HepG2 (cell line): ENCODE results near the gene KIF22. TPM values are rescaled to one million over a fixed set of nuclear protein-coding genes. Genes with fewer than 3 reads are reported as not detected.

Experiments used
- ATAC-seq: fragments of 200-7000 bp; cut with Tn5 transposase; 3 replicates; pipeline ENCODE4 v1.9.1; 2020; ENCODE audit warnings: mild to moderate bottlenecking, moderate library complexity
- BruUV-seq: library from RNA; stranded (reverse); fragments of 400-500 nt; replicated peaks from 2 replicates; lab custom pipeline; 2021; lab: Mats Ljungman, UMichigan
- CTCF ChIA-PET: fragments of 300-600 bp; formaldehyde crosslinking; extraction: SDS; loops from one replicate; lab custom pipeline; 2021; ENCODE audit warnings: low total read pairs, inconsistent platforms, low intra/inter-chr PET ratio; lab: Yijun Ruan, JAX
- POLR2A ChIA-PET: fragments of 350-600 bp; sonication (Branson Sonifier 250); formaldehyde crosslinking; loops from one replicate; lab custom pipeline; 2020; ENCODE audit warnings: antibody characterized with exemption, inconsistent platforms; lab: Yijun Ruan, JAX
- DNase-seq: peaks from one replicate; pipeline ENCODE4 v3.0.0-alpha.2; 2015; ENCODE audit warnings: low spot score
- FAIRE-seq: peaks from 3 replicates; lab custom pipeline; 2011; peaks lifted over from hg19 to GRCh38; lab: Jason Lieb, UNC
- H2AFZ ChIP-seq: one replicate; pipeline ENCODE4 v1.6.1; 2011; ENCODE audit warnings: low read length, inconsistent platforms
- H3K27ac ChIP-seq: fragments of 300-600 bp; 3 replicates; pipeline ENCODE4 v1.8.0; 2011; ENCODE audit warnings: mixed run types, mild to moderate bottlenecking, mixed read lengths, low read length, inconsistent platforms; ENCODE audit not compliant: insufficient read depth; ENCODE audit errors: extremely low read length
- H3K27me3 ChIP-seq, 2 experiments: fragments of 200-600 bp in 1 of 2; 2 replicates in 1 of 2; 3 replicates in 1 of 2; pipeline versions ENCODE4 v1.6.0 to v1.8.0; 2011; ENCODE audit warnings: low read length in 2 of 2, mild to moderate bottlenecking in 2 of 2, moderate library complexity in 2 of 2, inconsistent platforms in 1 of 2; ENCODE audit not compliant: insufficient read depth in 2 of 2, control insufficient read depth in 1 of 2
- H3K36me3 ChIP-seq, 2 experiments: fragments of 200-600 bp in 1 of 2; replicated peaks in 1 of 2; 2 replicates in 1 of 2; 3 replicates in 1 of 2; pipeline versions ENCODE4 v1.5.1 to v1.8.0; 2011; ENCODE audit warnings: low read length in 2 of 2, inconsistent platforms in 1 of 2; ENCODE audit not compliant: insufficient read depth in 2 of 2, control insufficient read depth in 1 of 2
- H3K4me1 ChIP-seq: 2 replicates; pipeline ENCODE4 v1.5.1; 2012; ENCODE audit warnings: low read length, inconsistent platforms; ENCODE audit not compliant: insufficient read depth
- H3K4me2 ChIP-seq: 2 replicates; pipeline ENCODE4 v1.6.0; 2011; ENCODE audit warnings: low read depth, low read length, inconsistent platforms
- H3K4me3 ChIP-seq, 3 experiments: fragments of 200-600 bp in 1 of 3; sonication (generic), shearing (Covaris generic) in 1 of 3; replicated peaks in 1 of 3; 2 replicates each; pipeline ENCODE4 v1.5.1; 2011 to 2016; ENCODE audit warnings: low read length in 3 of 3, inconsistent platforms in 2 of 3, low read depth in 2 of 3, mild to moderate bottlenecking in 2 of 3, control low read depth in 1 of 3, mixed read lengths in 1 of 3; ENCODE audit not compliant: insufficient read depth in 1 of 3
- H3K79me2 ChIP-seq: one replicate; pipeline ENCODE4 v1.6.1; 2011; ENCODE audit warnings: low read length, inconsistent platforms; ENCODE audit not compliant: insufficient read depth
- H3K9ac ChIP-seq: 2 replicates; pipeline ENCODE4 v1.6.0; 2011; ENCODE audit warnings: mild to moderate bottlenecking, low read depth, low read length, inconsistent platforms; ENCODE audit not compliant: insufficient read depth
- H3K9me3 ChIP-seq: 2 replicates; pipeline ENCODE4 v1.5.1; 2012; ENCODE audit warnings: mild to moderate bottlenecking, low read length
- H4K20me1 ChIP-seq: 2 replicates; pipeline ENCODE4 v1.6.0; 2011; ENCODE audit warnings: inconsistent platforms, mild to moderate bottlenecking, low read length, moderate library complexity; ENCODE audit not compliant: insufficient read depth
- BCL3 ChIP-seq: sonication (generic); formaldehyde crosslinking; IDR thresholded peaks from 2 replicates; pipeline ENCODE4 v1.5.1; 2020; ENCODE audit warnings: mild to moderate bottlenecking, missing genetic modification reagents, moderate library complexity
- NFE2L1 ChIP-seq: sonication (generic); formaldehyde crosslinking; IDR thresholded peaks from 2 replicates; pipeline ENCODE4 v1.4.0; 2020; ENCODE audit warnings: missing genetic modification reagents, mild to moderate bottlenecking, borderline replicate concordance
- PRPF4 ChIP-seq: fragments of 200-400 bp; formaldehyde crosslinking; IDR thresholded peaks from 2 replicates; pipeline ENCODE4 v1.6.1; 2016; ENCODE audit warnings: low read length, low read depth; ENCODE audit not compliant: poor library complexity, severe bottlenecking
- TOPORS ChIP-seq: sonication (generic); formaldehyde crosslinking; IDR thresholded peaks from 2 replicates; pipeline ENCODE4 v1.8.0; 2023; ENCODE audit warnings: mild to moderate bottlenecking, missing genetic modification reagents
- ZFX ChIP-seq: sonication (generic); formaldehyde crosslinking; IDR thresholded peaks from 2 replicates; pipeline ENCODE4 v1.4.0; 2020; ENCODE audit warnings: mild to moderate bottlenecking, low read depth, missing genetic modification reagents, moderate library complexity
- ZNF121 ChIP-seq: sonication (generic); formaldehyde crosslinking; IDR thresholded peaks from 2 replicates; pipeline ENCODE4 v1.5.0; 2020; ENCODE audit warnings: mild to moderate bottlenecking, missing genetic modification reagents
- ZNF781 ChIP-seq: sonication (generic); formaldehyde crosslinking; IDR thresholded peaks from 2 replicates; pipeline ENCODE4 v1.5.1; 2020; ENCODE audit warnings: borderline replicate concordance, mild to moderate bottlenecking, missing genetic modification reagents; ENCODE audit errors: not compliant biosample characterization
- WGBS: methylation state at CpG from one replicate; pipeline ENCODE4 v1.1.6; 2017; ENCODE audit warnings: low lambda C conversion rate; 5-methylcytosine and 5-hydroxymethylcytosine counted together
- in situ Hi-C: cut with HindIII; loops from 2 replicates; pipeline ENCODE4 v1.10.0; 2017; ENCODE audit warnings: low pct_unique_long_range_greater_than_20kb; ENCODE audit not compliant: extremely low pct_ligation_motif_present
- intact Hi-C: fragments of 100-400 bp; cut with micrococcal nuclease; formaldehyde crosslinking; loops from one replicate; pipeline ENCODE4 v1.10.0; 2022; ENCODE audit not compliant: unreplicated experiment
- polyA plus RNA-seq, 8 experiments: library from polyadenylated mRNA; depleted of rRNA in 3 of 8; stranded (reverse) in 7 of 8; unstranded in 1 of 8; fragments of >200 nt; fragmentation: Illumina TruSeq in 4 of 8; extraction: Trizol in 4 of 8; gene quantifications; 2 replicates each; pipeline versions ENCODE4 v1.2.1 to v1.2.3, GENCODE V29; 2011 to 2016; ENCODE audit warnings: low read depth in 4 of 8, missing spikeins in 1 of 8, mixed read lengths in 1 of 8; ENCODE audit not compliant: insufficient read depth in 1 of 8
- total RNA-seq, 5 experiments: library from RNA; depleted of rRNA; stranded (reverse); fragments of >200 nt; fragmentation: Illumina TruSeq; extraction: Trizol; gene quantifications; 2 replicates each; pipeline ENCODE4 v1.2.3, GENCODE V29; 2016; ENCODE audit warnings: low read depth in 1 of 5

Gene KIF22
- total and polyA plus RNA-seq, 2 of the 13 experiments (the other 11 are each of a cell fraction or from before 2014, with no cell fraction given), result 95.8 to 118 TPM

- no peak overlapping the region for H3K9ac ChIP-seq
- H2AFZ ChIP-seq, result no peak overlapping the region
- TF ChIP-seq NFE2L1 (CRISPR knock-in tag) (no peak), ZNF121 (CRISPR knock-in tag) (peak; percentile 67; the same call in 1 of the 2 replicates), TOPORS (CRISPR knock-in tag) (no peak)
- in situ Hi-C loops, result no loop called here
- intact Hi-C loops, result no loop called here
- ATAC-seq, result no peak
- no peaks in the 10 kb centered on the region for H3K79me2 ChIP-seq
- H3K4me2 ChIP-seq, result no peak overlapping the region
- H3K9me3 ChIP-seq, result no peaks in the 10 kb centered on the region
- POLR2A ChIA-PET, result no interaction called here
- H3K4me1 ChIP-seq, result peaks cover 42% of the 10 kb centered on the region
- H4K20me1 ChIP-seq, result no peaks in the 10 kb centered on the region
- CTCF ChIA-PET, result no interaction called here
- H3K27me3 ChIP-seq, result peaks cover 0 to 11% of the 10 kb centered on the region in 2 experiments; a peak in 3 of 5 replicates
- WGBS, result 57% methylated on average over 16 of the region's 16 CpGs
- no peak for DNase-seq
- BruUV-seq, result no TSS peak
- no peak overlapping the region for H3K4me3 ChIP-seq
- no peak for FAIRE-seq
- no peaks in the 10 kb centered on the region for H3K36me3 ChIP-seq
- H3K27ac ChIP-seq, result no peak overlapping the region
Observed at GRCh38 chr16:29745121-29745852, 45.3 kb upstream of the KIF22 start.

GRCh38 chr16:29745853-29746345, 44.7 kb upstream of the KIF22 start, which contains the start of gene C16orf54:
Gene C16orf54 (minus strand): TSS chr16:29745990. CDS start chr16:29744951, 1,039 bp downstream.
- Histone ChIP-seq H3K4me2 (no peak within 1 kb of the TSS), H3K9me3 (no peaks in the 10 kb centered on the region), H3K4me3 (no peak within 1 kb of the TSS), H3K36me3 (no peaks in the 10 kb centered on the region), H2AFZ (no peak within 1 kb of the TSS), H3K4me1 (peaks cover 42% of the 10 kb centered on the region), H3K9ac (no peak within 1 kb of the TSS), H3K27me3 (peaks cover 0 to 11% of the 10 kb centered on the region in 2 experiments; a peak in 3 of 5 replicates), H3K79me2 (no peaks in the 10 kb centered on the region), H3K27ac (no peak within 1 kb of the TSS), H4K20me1 (no peaks in the 10 kb centered on the region)
- ATAC-seq (no peak), DNase-seq (no peak), FAIRE-seq (no peak)
- TF ChIP-seq PRPF4, result no peak
- no peak for TF ChIP-seq ZFX (CRISPR knock-in tag)
- no peak for TF ChIP-seq BCL3 (CRISPR knock-in tag)
- no peak for TF ChIP-seq ZNF781 (CRISPR knock-in tag)
- intact Hi-C loops, result no loop called here
- ChIA-PET CTCF (no interaction called here), POLR2A (no interaction called here)
- no TSS peak for BruUV-seq
- in situ Hi-C loops, result no loop called here
- 65% methylated on average over 8 of the region's 12 CpGs for WGBS
